ENCODE results near the gene MAEA. TPM values are rescaled to one million over a fixed set of nuclear protein-coding genes. Genes with fewer than 3 reads are reported as not detected.

Gene MAEA
- total and polyA plus RNA-seq, 9 of the 15 experiments (the other 6 are each of a cell fraction or from before 2014, with no cell fraction given), result 2.1 to 86.5 (median 45.0) TPM

DNA sequence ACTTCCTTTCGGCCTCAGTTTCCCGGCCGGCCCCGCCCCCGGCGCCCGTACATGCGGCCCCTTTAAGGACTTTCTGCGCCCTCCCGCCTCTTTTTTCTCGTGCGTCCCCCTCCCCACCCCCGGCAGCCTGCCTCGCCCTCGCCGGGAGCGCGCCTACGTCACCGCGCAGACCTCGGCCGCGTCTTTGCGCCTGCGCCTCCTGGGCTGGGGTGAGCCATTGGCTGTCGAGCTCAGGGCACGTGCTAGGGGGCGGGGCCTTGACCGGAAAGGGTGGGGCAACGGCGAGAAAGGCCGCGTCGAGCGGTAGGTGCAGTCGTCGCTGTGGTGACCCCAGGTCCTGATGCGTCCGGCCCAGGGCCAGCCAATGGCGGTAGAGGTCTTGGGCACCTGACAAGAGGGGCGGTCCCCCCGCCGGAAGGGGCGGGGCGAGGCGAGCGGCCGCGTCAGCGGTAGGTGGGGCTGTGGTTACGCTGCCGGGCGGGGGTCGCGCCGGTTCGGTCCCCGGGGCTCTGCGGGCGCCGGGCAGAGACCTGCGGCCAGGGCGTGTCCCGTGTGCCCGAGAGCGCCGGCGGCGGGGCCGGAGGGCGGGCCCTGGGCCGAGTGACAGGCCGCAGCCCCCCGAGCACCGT lies 57.2 kb downstream of the MAEA start, which contains the start of gene UVSSA (continued):
- TF ChIP-seq, protein P1, sequence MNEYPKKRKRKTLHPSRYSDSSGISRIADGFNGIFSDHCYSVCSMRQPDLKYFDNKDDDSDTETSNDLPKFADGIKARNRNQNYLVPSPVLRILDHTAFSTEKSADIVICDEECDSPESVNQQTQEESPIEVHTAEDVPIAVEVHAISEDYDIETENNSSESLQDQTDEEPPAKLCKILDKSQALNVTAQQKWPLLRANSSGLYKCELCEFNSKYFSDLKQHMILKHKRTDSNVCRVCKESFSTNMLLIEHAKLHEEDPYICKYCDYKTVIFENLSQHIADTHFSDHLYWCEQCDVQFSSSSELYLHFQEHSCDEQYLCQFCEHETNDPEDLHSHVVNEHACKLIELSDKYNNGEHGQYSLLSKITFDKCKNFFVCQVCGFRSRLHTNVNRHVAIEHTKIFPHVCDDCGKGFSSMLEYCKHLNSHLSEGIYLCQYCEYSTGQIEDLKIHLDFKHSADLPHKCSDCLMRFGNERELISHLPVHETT (CRISPR knock-in tag; conservative IDR thresholded peaks at IDR 0.05 in 1 of 2, IDR thresholded peaks at IDR 0.05 in 1 of 2), result peak in 1 of 2 experiments; percentile 95; a peak in 2 of 4 replicates
- TF ChIP-seq PRMT5 (CRISPR knock-in tag; IDR thresholded peaks at IDR 0.05) (no peak), XRCC4 (IDR thresholded peaks at IDR 0.05; ENCODE audit: extremely low read depth, insufficient read depth, insufficient read length) (no peak), PHF8 (IDR thresholded peaks at IDR 0.05; ENCODE audit: borderline replicate concordance, low read length) (no peak), ZNF282 (CRISPR knock-in tag; IDR thresholded peaks at IDR 0.05) (no peak), USF1 (CRISPR knock-in tag; IDR thresholded peaks at IDR 0.05) (peak; percentile 99), KHSRP (IDR thresholded peaks at IDR 0.05) (no peak), TAF7 (tag; IDR thresholded peaks at IDR 0.05) (no peak), ETV5 (CRISPR knock-in tag; IDR thresholded peaks at IDR 0.05; ENCODE audit: low read depth) (no peak), YBX1 (IDR thresholded peaks at IDR 0.05) (no peak), HLTF (IDR thresholded peaks at IDR 0.05) (no peak), FOXK2 (conservative IDR thresholded peaks at IDR 0.05 in 1 of 2, IDR thresholded peaks at IDR 0.05 in 1 of 2; ENCODE audit: low read depth in 2 of 2) (peak in 1 of 2 experiments; percentile 74; a peak in 2 of 4 replicates), YY1 (IDR thresholded peaks at IDR 0.05; ENCODE audit: borderline replicate concordance in 1 of 3, control insufficient read depth in 1 of 3, extremely low read depth in 1 of 3, insufficient read depth in 3 of 3, insufficient read length in 1 of 3, insufficient replicate concordance in 2 of 3, low read depth in 1 of 3, low read length in 2 of 3) (peak in 1 of 3 experiments; percentile 3), CBX8 (IDR thresholded peaks at IDR 0.05; ENCODE audit: borderline replicate concordance, extremely low read depth, low read depth, low read length, poor library complexity, severe bottlenecking) (no peak), TEAD2 (tag; IDR thresholded peaks at IDR 0.05) (no peak), NR2F6 (CRISPR knock-in tag; IDR thresholded peaks at IDR 0.05) (no peak), ILK (tag; IDR thresholded peaks at IDR 0.05; ENCODE audit: borderline replicate concordance, low read depth) (no peak), FOXA3 (CRISPR knock-in tag; conservative IDR thresholded peaks at IDR 0.05 in 1 of 2, IDR thresholded peaks at IDR 0.05 in 1 of 2) (no peak), LCOR (CRISPR knock-in tag; IDR thresholded peaks at IDR 0.05) (no peak), CEBPB (tag; IDR thresholded peaks at IDR 0.05) (no peak), ZKSCAN1 (IDR thresholded peaks at IDR 0.05; ENCODE audit: low read depth, low read length) (no peak), NONO (IDR thresholded peaks at IDR 0.05; ENCODE audit: low read depth in 2 of 2, low read length in 1 of 2) (peak in 1 of 2 experiments; percentile 94; a peak in 3 of 4 replicates), HMGN3 (IDR thresholded peaks at IDR 0.05; ENCODE audit: borderline replicate concordance, extremely low read depth, insufficient read length, low read depth, low read length) (peak; percentile 46), MAZ (CRISPR knock-in tag; conservative IDR thresholded peaks at IDR 0.05 in 1 of 2, IDR thresholded peaks at IDR 0.05 in 1 of 2) (peak; percentile 90 to 92)
- TF ChIP-seq, protein P2, sequence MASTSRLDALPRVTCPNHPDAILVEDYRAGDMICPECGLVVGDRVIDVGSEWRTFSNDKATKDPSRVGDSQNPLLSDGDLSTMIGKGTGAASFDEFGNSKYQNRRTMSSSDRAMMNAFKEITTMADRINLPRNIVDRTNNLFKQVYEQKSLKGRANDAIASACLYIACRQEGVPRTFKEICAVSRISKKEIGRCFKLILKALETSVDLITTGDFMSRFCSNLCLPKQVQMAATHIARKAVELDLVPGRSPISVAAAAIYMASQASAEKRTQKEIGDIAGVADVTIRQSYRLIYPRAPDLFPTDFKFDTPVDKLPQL (IDR thresholded peaks at IDR 0.05; ENCODE audit: extremely low read depth, insufficient read length), result no peak
